Osteoblast (primary cell): Measurements from ENCODE around the gene CREG2. TPM values are rescaled to one million over a fixed set of nuclear protein-coding genes. Genes with fewer than 3 reads are reported as not detected.

Experiments
- DNase-seq: peaks from one replicate; pipeline ENCODE4 v3.0.0; 2011; ENCODE audit warnings: low spot score, mixed read lengths; ENCODE audit not compliant: insufficient read length; ENCODE audit errors: missing footprints
- H2AFZ ChIP-seq: 2 replicates; pipeline ENCODE4 v1.6.0; 2011; ENCODE audit warnings: mild to moderate bottlenecking, low read length
- H3K27ac ChIP-seq: 2 replicates; pipeline ENCODE4 v1.5.1; 2011; ENCODE audit warnings: mild to moderate bottlenecking, low read depth, low read length, moderate library complexity
- H3K27me3 ChIP-seq: 2 replicates; pipeline ENCODE4 v1.6.0; 2012; ENCODE audit warnings: mild to moderate bottlenecking, control low read depth, inconsistent platforms, low read length, moderate library complexity; ENCODE audit not compliant: insufficient read depth
- H3K36me3 ChIP-seq: 2 replicates; pipeline ENCODE4 v1.5.1; 2011; ENCODE audit warnings: mild to moderate bottlenecking, low read length, control low read depth, moderate library complexity; ENCODE audit not compliant: insufficient read depth
- H3K4me1 ChIP-seq: 2 replicates; pipeline ENCODE4 v1.5.1; 2011; ENCODE audit warnings: mild to moderate bottlenecking, low read length, control low read depth, moderate library complexity; ENCODE audit not compliant: insufficient read depth
- H3K4me2 ChIP-seq: 2 replicates; pipeline ENCODE4 v1.6.0; 2011; ENCODE audit warnings: mild to moderate bottlenecking, low read length; ENCODE audit not compliant: insufficient read depth
- H3K4me3 ChIP-seq: fragments of 200-600 bp; sonication (generic); 3 replicates; pipeline ENCODE4 v1.5.1; 2012; ENCODE audit warnings: mild to moderate bottlenecking, low read length, inconsistent platforms; ENCODE audit not compliant: insufficient read depth
- H3K79me2 ChIP-seq: 2 replicates; pipeline ENCODE4 v1.6.0; 2012; ENCODE audit warnings: mild to moderate bottlenecking, low read length, control low read depth, inconsistent platforms; ENCODE audit not compliant: insufficient read depth
- H3K9me3 ChIP-seq: 2 replicates; pipeline ENCODE4 v1.5.1; 2011; ENCODE audit warnings: low read depth, low read length, control low read depth
- H4K20me1 ChIP-seq: 2 replicates; pipeline ENCODE4 v1.6.0; 2012; ENCODE audit warnings: mild to moderate bottlenecking, low read length, control low read depth; ENCODE audit not compliant: insufficient read depth
- CTCF ChIP-seq: IDR thresholded peaks from 2 replicates; pipeline ENCODE4 v1.5.1; 2011; ENCODE audit warnings: mild to moderate bottlenecking, low read depth, low read length, moderate library complexity; ENCODE audit errors: extremely low read depth
- total RNA-seq: library from RNA; depleted of rRNA; stranded (reverse); fragments of >200 nt; gene quantifications from 2 replicates; pipeline ENCODE4 v1.2.3, GENCODE V29; 2012

The CREG2 gene
- total RNA-seq, 1 donor: 0.36 TPM

GRCh38 chr2:101379091-101379490, 8.2 kb downstream of the CREG2 start:
- no peak for TF ChIP-seq CTCF
- Histone ChIP-seq H3K27me3 (peaks cover 2% of the 10 kb centered on the region), H3K9me3 (no peaks in the 10 kb centered on the region), H3K27ac (no peak overlapping the region), H3K79me2 (no peaks in the 10 kb centered on the region), H3K4me2 (no peak overlapping the region), H3K4me1 (peaks cover 9% of the 10 kb centered on the region), H3K4me3 (no peak overlapping the region), H4K20me1 (peaks cover 5% of the 10 kb centered on the region), H2AFZ (no peak overlapping the region), H3K36me3 (no peaks in the 10 kb centered on the region)
- DNase-seq: no peak

GRCh38 chr2:101375653-101376052, 11.7 kb downstream of the CREG2 start:
- Histone ChIP-seq H3K4me3 (no peak overlapping the region), H3K4me1 (peaks cover 7% of the 10 kb centered on the region), H4K20me1 (peaks cover 5% of the 10 kb centered on the region), H3K4me2 (no peak overlapping the region), H3K36me3 (no peaks in the 10 kb centered on the region), H3K27ac (no peak overlapping the region), H3K79me2 (no peaks in the 10 kb centered on the region), H3K27me3 (no peaks in the 10 kb centered on the region), H2AFZ (no peak overlapping the region), H3K9me3 (no peaks in the 10 kb centered on the region)
- no peak for TF ChIP-seq CTCF
- DNase-seq: no peak

- H2AFZ ChIP-seq: no peak overlapping the region
- H3K4me2 ChIP-seq: no peak overlapping the region
- no peak for DNase-seq
- H3K4me1 ChIP-seq: peaks cover under 1% of the 10 kb centered on the region
- H4K20me1 ChIP-seq: no peaks in the 10 kb centered on the region
- no peaks in the 10 kb centered on the region for H3K27me3 ChIP-seq
- no peaks in the 10 kb centered on the region for H3K36me3 ChIP-seq
- no peak overlapping the region for H3K4me3 ChIP-seq
- H3K27ac ChIP-seq: no peak overlapping the region
- no peaks in the 10 kb centered on the region for H3K9me3 ChIP-seq
- no peaks in the 10 kb centered on the region for H3K79me2 ChIP-seq
- TF ChIP-seq CTCF: no peak
Observed at GRCh38 chr2:101374821-101375561, 12.3 kb downstream of the CREG2 start.

- H2AFZ ChIP-seq: no peak overlapping the region
- H3K4me2 ChIP-seq: no peak overlapping the region
- H3K36me3 ChIP-seq: no peaks in the 10 kb centered on the region
- no peaks in the 10 kb centered on the region for H3K27me3 ChIP-seq
- DNase-seq: no peak
- no peaks in the 10 kb centered on the region for H3K9me3 ChIP-seq
- no peaks in the 10 kb centered on the region for H4K20me1 ChIP-seq
- TF ChIP-seq CTCF: no peak
- H3K27ac ChIP-seq: no peak overlapping the region
- no peak overlapping the region for H3K4me3 ChIP-seq
- no peaks in the 10 kb centered on the region for H3K4me1 ChIP-seq
- H3K79me2 ChIP-seq: no peaks in the 10 kb centered on the region
Observed at GRCh38 chr2:101372792-101373191, 14.5 kb downstream of the CREG2 start.
